Measurements from ENCODE around the gene PERP.

The PERP gene

GRCh38 chr6:138044458-138044857 is 62.8 kb downstream of the PERP start:
- no peak for FAIRE-seq
